K562 (cell line): ENCODE measurements around the gene FRMD3. TPM values are rescaled to one million over a fixed set of nuclear protein-coding genes. Genes with fewer than 3 reads are reported as not detected.
"Not testable (repeated sequence)": the region's sequence is repeated elsewhere in the genome, so short reads cannot be mapped to it uniquely, and the experiment has no call there.

Source experiments
- ATAC-seq: fragments of 200-7000 bp; cut with Tn5 transposase; 3 replicates; pipeline ENCODE4 v1.9.1; 2020; ENCODE audit warnings: moderate library complexity
- BruUV-seq: library from RNA; stranded (reverse); fragments of 400-500 nt; replicated peaks from 2 replicates; lab custom pipeline; 2021; lab: Mats Ljungman, UMichigan
- CTCF ChIA-PET: fragments of 300-600 bp; formaldehyde crosslinking; extraction: SDS; loops from one replicate; lab custom pipeline; 2021; ENCODE audit warnings: low intra/inter-chr PET ratio; lab: Yijun Ruan, JAX
- POLR2A ChIA-PET: fragments of 300-600, 350-650 bp; sonication (Branson Sonifier 250); formaldehyde crosslinking; extraction: SDS; loops from one replicate; lab custom pipeline; 2021; ENCODE audit warnings: antibody characterized with exemption, inconsistent platforms; lab: Yijun Ruan, JAX
- DNase-seq, 4 experiments: peaks; one replicate each; pipeline versions ENCODE4 v3.0.0 to v3.0.0-alpha.2; 2011 to 2018; ENCODE audit warnings: low spot score in 3 of 4, mixed read lengths in 3 of 4; ENCODE audit errors: extremely low read depth in 1 of 4
- FAIRE-seq: peaks from 2 replicates; lab custom pipeline; 2011; peaks lifted over from hg19 to GRCh38; lab: Jason Lieb, UNC
- H2AFZ ChIP-seq: 2 replicates; pipeline ENCODE4 v1.6.0; 2011; ENCODE audit warnings: low read depth, low read length, control low read depth, inconsistent platforms
- H3K27ac ChIP-seq: fragments of 200-600 bp; 3 replicates; pipeline ENCODE4 v1.8.0; 2011; ENCODE audit warnings: low read depth, mild to moderate bottlenecking, control low read depth, inconsistent platforms, low read length, moderate library complexity, mixed read lengths; ENCODE audit errors: extremely low read depth
- H3K27me3 ChIP-seq, 2 experiments: fragments of 300-600 bp in 1 of 2; 2 replicates in 1 of 2; 3 replicates in 1 of 2; pipeline versions ENCODE4 v1.6.0 to v1.8.0; 2011; ENCODE audit warnings: inconsistent platforms in 2 of 2, low read length in 2 of 2, mild to moderate bottlenecking in 1 of 2, mixed read lengths in 1 of 2, moderate library complexity in 1 of 2; ENCODE audit not compliant: control insufficient read depth in 2 of 2, insufficient read depth in 2 of 2
- H3K36me3 ChIP-seq: fragments of 300-600 bp; 3 replicates; pipeline ENCODE4 v1.8.0; 2011; ENCODE audit warnings: mild to moderate bottlenecking, low read length, inconsistent platforms; ENCODE audit not compliant: control insufficient read depth, insufficient read depth
- H3K4me1 ChIP-seq, 2 experiments: fragments of 200-600 bp in 1 of 2; replicated peaks in 1 of 2; 2 replicates in 1 of 2; 3 replicates in 1 of 2; pipeline versions ENCODE4 v1.5.1 to v1.8.0; 2011; ENCODE audit warnings: inconsistent platforms in 2 of 2, low read length in 2 of 2, mild to moderate bottlenecking in 1 of 2, mixed read lengths in 1 of 2, moderate library complexity in 1 of 2; ENCODE audit not compliant: control insufficient read depth in 2 of 2, insufficient read depth in 2 of 2
- H3K4me2 ChIP-seq: 2 replicates; pipeline ENCODE4 v1.6.1; 2011; ENCODE audit warnings: low read length, control low read depth, inconsistent platforms, mixed read lengths; ENCODE audit not compliant: insufficient read depth
- H3K4me3 ChIP-seq: fragments of 200-600 bp; sonication (generic), shearing (Covaris generic); 2 replicates; pipeline ENCODE4 v1.5.1; 2016; ENCODE audit warnings: control low read depth, inconsistent platforms
- H3K79me2 ChIP-seq: fragments of 200-600 bp; 3 replicates; pipeline ENCODE4 v1.8.0; 2011; ENCODE audit warnings: low read length, inconsistent platforms; ENCODE audit not compliant: control insufficient read depth, insufficient read depth
- H3K9ac ChIP-seq, 2 experiments: 2 replicates each; pipeline versions ENCODE4 v1.6.0 to v1.6.1; 2011; ENCODE audit warnings: low read depth in 2 of 2, low read length in 2 of 2, control low read depth in 1 of 2, inconsistent platforms in 1 of 2, mild to moderate bottlenecking in 1 of 2, mixed read lengths in 1 of 2; ENCODE audit not compliant: insufficient read depth in 1 of 2
- H3K9me1 ChIP-seq: one replicate; pipeline ENCODE4 v1.6.0; 2011; ENCODE audit warnings: inconsistent platforms, mild to moderate bottlenecking, low read length, moderate library complexity; ENCODE audit not compliant: control insufficient read depth, insufficient read depth
- H3K9me3 ChIP-seq: replicated peaks from 2 replicates; pipeline ENCODE4 v1.5.1; 2011; ENCODE audit warnings: low read depth, low read length, inconsistent platforms; ENCODE audit not compliant: control insufficient read depth, insufficient read depth
- H4K20me1 ChIP-seq: replicated peaks from 2 replicates; pipeline ENCODE4 v1.6.1; 2011; ENCODE audit warnings: low read length, inconsistent platforms, mixed read lengths; ENCODE audit not compliant: control insufficient read depth, insufficient read depth
- HDAC2 ChIP-seq: fragments of 450-650 bp; IDR thresholded peaks from 2 replicates; pipeline ENCODE4 v1.6.1; 2016; ENCODE audit warnings: mild to moderate bottlenecking
- HIVEP1 ChIP-seq: fragments of 250-450 bp; sonication (Bioruptor Pico); IDR thresholded peaks from 2 replicates; pipeline ENCODE4 v1.4.0; 2020; ENCODE audit warnings: mild to moderate bottlenecking
- HLTF ChIP-seq: fragments of 450-650 bp; IDR thresholded peaks from 2 replicates; pipeline ENCODE4 v1.6.1; 2016
- SRSF3 ChIP-seq: fragments of 200-400 bp; formaldehyde crosslinking; IDR thresholded peaks from 2 replicates; pipeline ENCODE4 v1.6.1; 2016; ENCODE audit warnings: mild to moderate bottlenecking, low read length, moderate library complexity; ENCODE audit not compliant: insufficient read depth
- WGBS: fragments of 100-300 bp; shearing (Covaris generic); methylation state at CpG from one replicate; pipeline ENCODE4 v1.1.6; 2016; ENCODE audit warnings: low coverage, mixed read lengths; ENCODE audit not compliant: insufficient coverage; ENCODE audit errors: missing lambda C conversion rate; 5-methylcytosine and 5-hydroxymethylcytosine counted together
- in situ Hi-C: fragments of 300-500 bp; cut with MboI; formaldehyde crosslinking; loops from 4 replicates; pipeline ENCODE4 v1.15.0; 2018; ENCODE audit warnings: inconsistent platforms, mixed read lengths
- intact Hi-C: fragments of 100-400 bp; cut with micrococcal nuclease; formaldehyde crosslinking; loops from 2 replicates; pipeline ENCODE4 v1.14.2; 2022
- polyA plus RNA-seq, 8 experiments: library from polyadenylated mRNA; depleted of rRNA in 4 of 8; stranded (reverse) in 5 of 8; unstranded in 3 of 8; fragments of >200 nt; fragmentation: Nextera tagmentation in 2 of 8; fragmentation: Illumina TruSeq in 1 of 8; extraction: Ambion mirVana in 2 of 8; extraction: Trizol in 1 of 8; gene quantifications; 2 replicates each; pipeline versions ENCODE4 v1.2.1 to v1.2.3, GENCODE V29; 2011 to 2014; ENCODE audit warnings: inconsistent platforms in 1 of 8, missing spikeins in 1 of 8
- total RNA-seq, 7 experiments: library from RNA; depleted of rRNA in 6 of 7; stranded (reverse); fragments of >200 nt in 6 of 7; fragmentation: Illumina TruSeq in 2 of 7; extraction: Trizol in 2 of 7; gene quantifications; 2 replicates each; pipeline versions ENCODE4 v1.2.1 to v1.2.3, GENCODE V29; 2011 to 2021; ENCODE audit warnings: low replicate concordance in 1 of 7

The FRMD3 gene
- total and polyA plus RNA-seq, 9 of the 15 experiments (the other 6 are each of a cell fraction or from before 2014, with no cell fraction given) = 0.09 to 0.51 (median 0.21) TPM

- no peaks in the 10 kb centered on the region for H4K20me1 ChIP-seq
- H3K4me1 ChIP-seq = no peaks in the 10 kb centered on the region
- no peaks in the 10 kb centered on the region for H3K27me3 ChIP-seq
- no peaks in the 10 kb centered on the region for H3K9me1 ChIP-seq
- TF ChIP-seq HDAC2 = no peak
- TF ChIP-seq HLTF = no peak
- TF ChIP-seq HIVEP1 = no peak
- no peak for TF ChIP-seq SRSF3
- ATAC-seq (no peak), DNase-seq (no peak), FAIRE-seq (no peak)
- in situ Hi-C loops (no loop called here), intact Hi-C loops (no loop called here)
- no peak overlapping the region for H3K4me3 ChIP-seq
- H3K9ac ChIP-seq = no peak overlapping the region
- WGBS = 0% methylated on average over 1 of the region's 1 CpG
- no peaks in the 10 kb centered on the region for H3K36me3 ChIP-seq
- BruUV-seq = no TSS peak
- no peak overlapping the region for H2AFZ ChIP-seq
- CTCF ChIA-PET = no interaction called here
- H3K27ac ChIP-seq = no peak overlapping the region
- no peak overlapping the region for H3K4me2 ChIP-seq
- no peaks in the 10 kb centered on the region for H3K9me3 ChIP-seq
- POLR2A ChIA-PET = interaction anchor here (0.6 kb wide), 1 partner anchor 11 kb away, joined by 3 read pairs; no protein-coding TSS in a partner anchor
- no peaks in the 10 kb centered on the region for H3K79me2 ChIP-seq
Measured at GRCh38 chr9:83520292-83520691, 17.9 kb downstream of the FRMD3 start.

- H3K27ac ChIP-seq, POLR2A ChIA-PET, H3K9me3 ChIP-seq, intact Hi-C loops, ATAC-seq, H4K20me1 ChIP-seq, in situ Hi-C loops, H3K4me1 ChIP-seq, H3K9ac ChIP-seq, H3K9me1 ChIP-seq, CTCF ChIA-PET, H3K79me2 ChIP-seq, H3K4me3 ChIP-seq, BruUV-seq, H3K36me3 ChIP-seq, DNase-seq, FAIRE-seq, H3K27me3 ChIP-seq, H2AFZ ChIP-seq, H3K4me2 ChIP-seq: not testable (repeated sequence)
Measured at GRCh38 chr9:83517980-83518379, 20.2 kb downstream of the FRMD3 start.
